ENCODE results near the gene BUB1. TPM values are rescaled to one million over a fixed set of nuclear protein-coding genes. Genes with fewer than 3 reads are reported as not detected.

BUB1 gene
- polyA plus RNA-seq, 1 donor from 2014 or later = 2.4 TPM

- Histone ChIP-seq H3K79me2 (replicated peaks; ENCODE audit: insufficient read depth, low read length) (no peaks in the 10 kb centered on the region), H3K36me3 (ENCODE audit: insufficient read depth, low read length) (no peaks in the 10 kb centered on the region), H3K9me2 (ENCODE audit: insufficient read depth, low read length) (no peaks in the 10 kb centered on the region), H3K27me3 (ENCODE audit: insufficient read depth, low read depth, low read length) (no peaks in the 10 kb centered on the region), H2AFZ (ENCODE audit: low read depth, low read length) (no peak overlapping the region), H3K4me3 (ENCODE audit: low read length) (no peak overlapping the region), H3K4me2 (ENCODE audit: low read length) (no peak overlapping the region), H3F3A (ENCODE audit: insufficient read depth, low read length, poor library complexity, severe bottlenecking) (no peaks in the 10 kb centered on the region), H4K20me1 (ENCODE audit: insufficient read depth) (no peaks in the 10 kb centered on the region), H3K9ac (ENCODE audit: low read length) (no peak overlapping the region), H3K9me3 (ENCODE audit: low read length) (no peaks in the 10 kb centered on the region), H3K27ac (ENCODE audit: low read length) (no peak overlapping the region)
- TF ChIP-seq EP300 (conservative IDR thresholded peaks at IDR 0.05; ENCODE audit: poor library complexity, severe bottlenecking) (no peak), MXI1 (conservative IDR thresholded peaks at IDR 0.05; ENCODE audit: poor library complexity, severe bottlenecking) (no peak), POLR2AphosphoS5 (IDR thresholded peaks at IDR 0.05) (no peak), CTCF (IDR thresholded peaks at IDR 0.05; ENCODE audit: poor library complexity, severe bottlenecking) (no peak), SMC3 (conservative IDR thresholded peaks at IDR 0.05; ENCODE audit: poor library complexity) (no peak), REST (IDR thresholded peaks at IDR 0.05; ENCODE audit: borderline replicate concordance) (no peak), RAD21 (conservative IDR thresholded peaks at IDR 0.05) (no peak), TAF1 (IDR thresholded peaks at IDR 0.05; ENCODE audit: low read depth) (no peak), EZH2 (IDR thresholded peaks at IDR 0.05; ENCODE audit: borderline replicate concordance, insufficient read depth, low read length, poor library complexity, severe bottlenecking) (no peak)
Measured at GRCh38 chr2:110707386-110707965, 29.6 kb upstream of the BUB1 start.

- Histone ChIP-seq H3K9ac (ENCODE audit: low read length) (no peak overlapping the region), H3K36me3 (ENCODE audit: insufficient read depth, low read length) (no peaks in the 10 kb centered on the region), H2AFZ (ENCODE audit: low read depth, low read length) (no peak overlapping the region), H3K4me3 (ENCODE audit: low read length) (no peak overlapping the region), H3K79me2 (replicated peaks; ENCODE audit: insufficient read depth, low read length) (no peaks in the 10 kb centered on the region), H3K27me3 (ENCODE audit: insufficient read depth, low read depth, low read length) (no peaks in the 10 kb centered on the region), H3F3A (ENCODE audit: insufficient read depth, low read length, poor library complexity, severe bottlenecking) (no peaks in the 10 kb centered on the region), H3K4me2 (ENCODE audit: low read length) (no peak overlapping the region), H3K9me3 (ENCODE audit: low read length) (no peaks in the 10 kb centered on the region), H3K27ac (ENCODE audit: low read length) (no peak overlapping the region), H3K9me2 (ENCODE audit: insufficient read depth, low read length) (no peaks in the 10 kb centered on the region), H4K20me1 (ENCODE audit: insufficient read depth) (no peaks in the 10 kb centered on the region)
- TF ChIP-seq CTCF (IDR thresholded peaks at IDR 0.05; ENCODE audit: poor library complexity, severe bottlenecking) (no peak), TAF1 (IDR thresholded peaks at IDR 0.05; ENCODE audit: low read depth) (no peak), RAD21 (conservative IDR thresholded peaks at IDR 0.05) (no peak), REST (IDR thresholded peaks at IDR 0.05; ENCODE audit: borderline replicate concordance) (no peak), EP300 (conservative IDR thresholded peaks at IDR 0.05; ENCODE audit: poor library complexity, severe bottlenecking) (no peak), MXI1 (conservative IDR thresholded peaks at IDR 0.05; ENCODE audit: poor library complexity, severe bottlenecking) (no peak), EZH2 (IDR thresholded peaks at IDR 0.05; ENCODE audit: borderline replicate concordance, insufficient read depth, low read length, poor library complexity, severe bottlenecking) (no peak), POLR2AphosphoS5 (IDR thresholded peaks at IDR 0.05) (no peak), SMC3 (conservative IDR thresholded peaks at IDR 0.05; ENCODE audit: poor library complexity) (no peak)
Measured at GRCh38 chr2:110702514-110703380, 24.9 kb upstream of the BUB1 start.
